Panc1 (cell line): ENCODE measurements around the gene ADAM10. TPM values are rescaled to one million over a fixed set of nuclear protein-coding genes. Genes with fewer than 3 reads are reported as not detected.

Experiments used
- ATAC-seq: fragments of 200-7000 bp; cut with Tn5 transposase; 2 replicates; pipeline ENCODE4 v1.9.1; 2020; ENCODE audit warnings: mild to moderate bottlenecking, moderate library complexity
- BruUV-seq: library from RNA; stranded (reverse); fragments of 400-500 nt; replicated peaks from 2 replicates; lab custom pipeline; 2021; lab: Mats Ljungman, UMichigan
- CTCF ChIA-PET: fragments of 300-600 bp; sonication (Branson Sonifier 250); formaldehyde crosslinking; loops from one replicate; lab custom pipeline; 2022; ENCODE audit warnings: antibody characterized with exemption; lab: Charles Lee
- POLR2A ChIA-PET: fragments of 300-600 bp; sonication (Branson Sonifier 250); formaldehyde crosslinking; loops from one replicate; lab custom pipeline; 2022; ENCODE audit warnings: antibody characterized with exemption; lab: Charles Lee
- DNase-seq: peaks from one replicate; pipeline ENCODE4 v3.0.0-alpha.2; 2010; ENCODE audit warnings: low read depth, low spot score
- H3K27ac ChIP-seq: 2 replicates; pipeline ENCODE4 v1.5.1; 2011; ENCODE audit warnings: mild to moderate bottlenecking, low read length, inconsistent platforms
- H3K27me3 ChIP-seq: fragments of 200-500 bp; sonication (Bioruptor generic); 2 replicates; pipeline ENCODE4 v1.6.0; 2014; ENCODE audit warnings: low read length, inconsistent platforms; ENCODE audit not compliant: control insufficient read depth, insufficient read depth
- H3K36me3 ChIP-seq: fragments of 200-500 bp; sonication (Bioruptor generic); 2 replicates; pipeline ENCODE4 v1.5.1; 2014; ENCODE audit warnings: inconsistent platforms, mild to moderate bottlenecking, low read length, moderate library complexity; ENCODE audit not compliant: control insufficient read depth, insufficient read depth
- H3K4me1 ChIP-seq: 2 replicates; pipeline ENCODE4 v1.5.1; 2011; ENCODE audit warnings: inconsistent platforms, mild to moderate bottlenecking, low read length, moderate library complexity; ENCODE audit not compliant: control insufficient read depth, insufficient read depth
- H3K4me3 ChIP-seq, 2 experiments: 2 replicates each; pipeline ENCODE4 v1.5.1; 2011 to 2012; ENCODE audit warnings: low read depth in 2 of 2, low read length in 2 of 2, mild to moderate bottlenecking in 2 of 2, inconsistent platforms in 1 of 2, moderate library complexity in 1 of 2
- H3K9me3 ChIP-seq: fragments of 200-500 bp; sonication (Bioruptor generic); 2 replicates; pipeline ENCODE4 v1.5.1; 2014; ENCODE audit warnings: low read depth, mild to moderate bottlenecking, inconsistent platforms, low read length, moderate library complexity; ENCODE audit not compliant: control insufficient read depth, insufficient read depth
- POLR2AphosphoS5 ChIP-seq: IDR thresholded peaks from 2 replicates; pipeline ENCODE4 v1.6.1; 2012; ENCODE audit warnings: mild to moderate bottlenecking, low read depth, low read length, moderate library complexity
- SIN3A ChIP-seq: IDR thresholded peaks from 2 replicates; pipeline ENCODE4 v1.6.1; 2012; ENCODE audit warnings: low read depth, mild to moderate bottlenecking, low read length, moderate library complexity, borderline replicate concordance; ENCODE audit not compliant: insufficient read depth
- TCF7L2 ChIP-seq: IDR thresholded peaks from 2 replicates; pipeline ENCODE4 v1.6.1; 2011; ENCODE audit warnings: mild to moderate bottlenecking, low read depth, low read length, inconsistent platforms
- in situ Hi-C: cut with HindIII; loops from 2 replicates; pipeline ENCODE4 v1.10.0; 2016; ENCODE audit warnings: low sequenced_read_pairs, low pct_unique_long_range_greater_than_20kb
- intact Hi-C: fragments of 100-400 bp; cut with micrococcal nuclease; formaldehyde crosslinking; loops from one replicate; pipeline ENCODE4 v1.10.0; 2022; ENCODE audit not compliant: unreplicated experiment
- total RNA-seq: library from RNA; stranded (reverse); gene quantifications from one replicate; pipeline ENCODE4 v1.2.1, GENCODE V29; 2021; ENCODE audit not compliant: unreplicated experiment
- TF ChIP-seq, protein P1 (sequence below): fragments of 450-650 bp; IDR thresholded peaks from 2 replicates; pipeline ENCODE4 v1.5.1; 2017; ENCODE audit warnings: mild to moderate bottlenecking
- TF ChIP-seq, protein P2 (sequence below), 2 experiments: IDR thresholded peaks; 2 replicates each; pipeline ENCODE4 v1.6.1; 2011 to 2012; ENCODE audit warnings: low read depth in 2 of 2, control low read depth in 1 of 2, low read length in 1 of 2, mild to moderate bottlenecking in 1 of 2, moderate library complexity in 1 of 2; ENCODE audit not compliant: insufficient read depth in 1 of 2

ADAM10 gene
- total RNA-seq, 1 experiment from 2014 or later, result 176 TPM

DNA sequence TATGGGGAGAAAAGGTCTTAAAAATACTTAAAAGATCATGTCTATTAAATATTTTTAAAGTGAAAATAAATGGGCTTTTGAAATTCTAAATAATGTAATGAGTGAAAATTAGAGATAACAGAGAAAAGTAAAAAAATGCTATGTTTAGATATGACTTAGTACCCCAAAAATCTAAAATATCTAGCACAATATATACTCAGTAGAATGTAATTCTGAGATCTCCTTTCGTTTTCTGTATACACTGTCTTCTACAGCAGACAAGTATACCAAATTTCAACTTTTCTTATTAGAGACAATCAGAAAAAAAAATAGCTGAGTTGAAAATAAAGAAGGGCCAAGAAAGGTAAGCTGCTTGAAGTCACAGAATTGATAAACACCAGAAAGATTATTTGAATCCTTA is 140.8 kb downstream of the ADAM10 start:
- no peaks in the 10 kb centered on the region for H3K9me3 ChIP-seq
- no peaks in the 10 kb centered on the region for H3K36me3 ChIP-seq
- TF ChIP-seq POLR2AphosphoS5 (no peak), TCF7L2 (no peak)
- intact Hi-C loops (no loop called here), in situ Hi-C loops (no loop called here)
- DNase-seq (no peak), ATAC-seq (no peak)
- no peaks in the 10 kb centered on the region for H3K4me1 ChIP-seq
- H3K4me3 ChIP-seq, result no peak overlapping the region
- ChIA-PET CTCF (no interaction called here), POLR2A (no interaction called here)
- no TSS peak for BruUV-seq
- H3K27ac ChIP-seq, result no peak overlapping the region
- no peaks in the 10 kb centered on the region for H3K27me3 ChIP-seq

DNA sequence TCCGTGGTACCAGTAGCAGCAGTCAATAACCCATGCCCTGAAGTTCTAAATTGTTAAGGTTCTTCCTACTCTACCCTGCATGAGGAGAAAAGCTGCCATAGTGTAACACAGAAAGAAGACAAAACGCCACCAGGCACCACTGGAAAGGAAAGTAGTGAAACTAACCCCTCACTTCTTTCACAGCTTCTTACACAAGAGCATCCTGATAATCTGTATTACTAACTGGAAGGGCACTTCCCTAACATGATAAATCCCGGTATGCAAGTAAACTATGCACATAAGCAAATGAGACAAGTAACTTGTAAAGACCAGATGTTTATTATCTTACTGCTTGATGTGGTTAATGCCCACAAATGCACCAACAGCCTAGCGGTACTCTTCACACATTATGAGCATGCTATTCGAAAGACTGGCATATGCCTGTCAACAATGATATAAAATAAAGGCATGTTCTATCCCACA is 141.3 kb downstream of the ADAM10 start:
- no peak for ATAC-seq
- CTCF ChIA-PET, result no interaction called here
- no peak overlapping the region for H3K27ac ChIP-seq
- no TSS peak for BruUV-seq
- H3K9me3 ChIP-seq, result no peaks in the 10 kb centered on the region
- in situ Hi-C loops, result no loop called here
- no peaks in the 10 kb centered on the region for H3K36me3 ChIP-seq
- POLR2A ChIA-PET, result no interaction called here
- no peak for DNase-seq
- no peak overlapping the region for H3K4me3 ChIP-seq
- no peaks in the 10 kb centered on the region for H3K27me3 ChIP-seq
- H3K4me1 ChIP-seq, result no peaks in the 10 kb centered on the region
- intact Hi-C loops, result no loop called here
- TF ChIP-seq, protein P1, sequence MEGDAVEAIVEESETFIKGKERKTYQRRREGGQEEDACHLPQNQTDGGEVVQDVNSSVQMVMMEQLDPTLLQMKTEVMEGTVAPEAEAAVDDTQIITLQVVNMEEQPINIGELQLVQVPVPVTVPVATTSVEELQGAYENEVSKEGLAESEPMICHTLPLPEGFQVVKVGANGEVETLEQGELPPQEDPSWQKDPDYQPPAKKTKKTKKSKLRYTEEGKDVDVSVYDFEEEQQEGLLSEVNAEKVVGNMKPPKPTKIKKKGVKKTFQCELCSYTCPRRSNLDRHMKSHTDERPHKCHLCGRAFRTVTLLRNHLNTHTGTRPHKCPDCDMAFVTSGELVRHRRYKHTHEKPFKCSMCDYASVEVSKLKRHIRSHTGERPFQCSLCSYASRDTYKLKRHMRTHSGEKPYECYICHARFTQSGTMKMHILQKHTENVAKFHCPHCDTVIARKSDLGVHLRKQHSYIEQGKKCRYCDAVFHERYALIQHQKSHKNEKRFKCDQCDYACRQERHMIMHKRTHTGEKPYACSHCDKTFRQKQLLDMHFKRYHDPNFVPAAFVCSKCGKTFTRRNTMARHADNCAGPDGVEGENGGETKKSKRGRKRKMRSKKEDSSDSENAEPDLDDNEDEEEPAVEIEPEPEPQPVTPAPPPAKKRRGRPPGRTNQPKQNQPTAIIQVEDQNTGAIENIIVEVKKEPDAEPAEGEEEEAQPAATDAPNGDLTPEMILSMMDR, result no peak
- TF ChIP-seq SIN3A (no peak), POLR2AphosphoS5 (no peak), TCF7L2 (no peak)
- TF ChIP-seq, protein P2, sequence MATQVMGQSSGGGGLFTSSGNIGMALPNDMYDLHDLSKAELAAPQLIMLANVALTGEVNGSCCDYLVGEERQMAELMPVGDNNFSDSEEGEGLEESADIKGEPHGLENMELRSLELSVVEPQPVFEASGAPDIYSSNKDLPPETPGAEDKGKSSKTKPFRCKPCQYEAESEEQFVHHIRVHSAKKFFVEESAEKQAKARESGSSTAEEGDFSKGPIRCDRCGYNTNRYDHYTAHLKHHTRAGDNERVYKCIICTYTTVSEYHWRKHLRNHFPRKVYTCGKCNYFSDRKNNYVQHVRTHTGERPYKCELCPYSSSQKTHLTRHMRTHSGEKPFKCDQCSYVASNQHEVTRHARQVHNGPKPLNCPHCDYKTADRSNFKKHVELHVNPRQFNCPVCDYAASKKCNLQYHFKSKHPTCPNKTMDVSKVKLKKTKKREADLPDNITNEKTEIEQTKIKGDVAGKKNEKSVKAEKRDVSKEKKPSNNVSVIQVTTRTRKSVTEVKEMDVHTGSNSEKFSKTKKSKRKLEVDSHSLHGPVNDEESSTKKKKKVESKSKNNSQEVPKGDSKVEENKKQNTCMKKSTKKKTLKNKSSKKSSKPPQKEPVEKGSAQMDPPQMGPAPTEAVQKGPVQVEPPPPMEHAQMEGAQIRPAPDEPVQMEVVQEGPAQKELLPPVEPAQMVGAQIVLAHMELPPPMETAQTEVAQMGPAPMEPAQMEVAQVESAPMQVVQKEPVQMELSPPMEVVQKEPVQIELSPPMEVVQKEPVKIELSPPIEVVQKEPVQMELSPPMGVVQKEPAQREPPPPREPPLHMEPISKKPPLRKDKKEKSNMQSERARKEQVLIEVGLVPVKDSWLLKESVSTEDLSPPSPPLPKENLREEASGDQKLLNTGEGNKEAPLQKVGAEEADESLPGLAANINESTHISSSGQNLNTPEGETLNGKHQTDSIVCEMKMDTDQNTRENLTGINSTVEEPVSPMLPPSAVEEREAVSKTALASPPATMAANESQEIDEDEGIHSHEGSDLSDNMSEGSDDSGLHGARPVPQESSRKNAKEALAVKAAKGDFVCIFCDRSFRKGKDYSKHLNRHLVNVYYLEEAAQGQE (IDR thresholded peaks at IDR 0.05; ENCODE audit: insufficient read depth in 1 of 2, low read depth in 2 of 2, low read length in 1 of 2), result no peak

DNA sequence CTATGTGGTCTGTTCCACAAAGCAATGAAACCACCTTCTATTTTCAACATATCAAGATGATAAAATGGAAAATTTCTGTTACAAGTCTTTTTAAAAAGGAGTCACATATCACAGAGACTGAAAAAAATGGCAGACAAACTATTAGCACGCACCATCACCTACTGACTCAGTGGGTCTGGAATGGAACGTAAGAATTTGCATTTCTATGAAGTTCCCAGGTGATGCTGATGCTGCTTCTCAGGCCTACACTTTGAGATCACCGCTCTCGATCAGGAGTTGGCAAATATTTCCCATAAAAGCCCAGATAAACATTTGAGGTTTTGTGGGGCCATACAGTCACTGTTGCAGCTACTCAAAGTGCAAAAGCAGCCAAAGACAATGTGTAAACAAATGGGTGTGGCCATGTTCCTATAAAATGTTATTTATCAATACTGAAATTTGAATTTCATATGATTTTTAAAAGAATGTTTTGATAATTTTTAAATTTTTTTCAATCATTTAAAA is 142.9 kb downstream of the ADAM10 start:
- intact Hi-C loops (no loop called here), in situ Hi-C loops (no loop called here)
- POLR2A ChIA-PET, result no interaction called here
- Histone ChIP-seq H3K27me3 (no peaks in the 10 kb centered on the region), H3K4me1 (no peaks in the 10 kb centered on the region), H3K4me3 (no peak overlapping the region), H3K27ac (no peak overlapping the region), H3K36me3 (no peaks in the 10 kb centered on the region), H3K9me3 (no peaks in the 10 kb centered on the region)
- no peak for ATAC-seq
- TF ChIP-seq, protein P2 (IDR thresholded peaks at IDR 0.05; ENCODE audit: insufficient read depth in 1 of 2, low read depth in 2 of 2, low read length in 1 of 2), result no peak
- TF ChIP-seq SIN3A, result no peak
- CTCF ChIA-PET, result no interaction called here
- no TSS peak for BruUV-seq
- no peak for DNase-seq
